ENCODE measurements around the gene SOX6.

DNA sequence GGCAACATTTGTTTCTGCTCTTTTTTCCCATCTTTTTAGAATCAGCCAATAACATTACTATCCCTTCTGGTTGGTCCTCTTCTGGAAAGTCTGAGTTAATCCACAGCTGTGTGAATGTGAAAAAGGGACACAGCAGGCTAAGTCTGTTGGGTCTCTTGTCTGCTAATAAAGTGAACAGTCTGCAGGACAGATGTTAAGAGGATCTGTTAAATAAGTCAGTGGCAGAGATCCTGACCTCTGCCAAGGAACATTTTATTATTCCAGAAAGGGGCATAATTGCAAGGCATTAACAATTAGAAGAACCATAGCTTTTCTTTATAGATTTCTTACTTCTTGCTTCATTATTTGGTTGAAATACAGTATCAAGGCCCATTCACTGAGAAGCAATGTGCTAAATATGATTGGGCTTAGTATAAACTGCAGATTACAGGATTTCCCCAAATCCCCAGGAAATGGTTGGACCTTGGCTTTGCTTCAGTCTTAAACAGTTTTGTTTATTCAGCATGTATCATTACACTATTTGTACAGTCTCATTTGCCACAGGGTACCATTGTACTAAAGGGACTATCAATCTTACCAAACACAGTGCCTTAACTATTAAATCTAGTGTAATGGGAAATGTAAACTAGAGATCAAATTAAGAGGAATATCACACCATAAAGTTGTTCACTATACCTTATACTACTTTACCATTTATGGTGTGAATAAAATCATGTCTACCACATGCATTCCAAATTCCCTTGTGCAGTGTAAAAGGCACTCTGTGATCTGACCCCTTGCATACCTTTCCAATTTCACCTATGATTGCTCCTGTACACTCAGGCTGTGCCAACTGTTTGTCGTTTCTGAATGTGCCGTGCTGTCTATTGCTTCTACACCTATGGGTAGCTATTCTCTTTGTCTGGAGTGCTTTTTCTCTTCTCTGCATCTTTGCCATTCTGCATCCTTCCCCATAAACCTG, 274.0 kb downstream of the SOX6 start:
- TF ChIP-seq CTCF (conservative IDR thresholded peaks at IDR 0.05 in 1 of 2, IDR thresholded peaks at IDR 0.05 in 1 of 2; ENCODE audit: extremely low read depth in 1 of 2, insufficient read depth in 1 of 2, low read depth in 1 of 2, low read length in 2 of 2), result no peak
- no peak for TF ChIP-seq EZH2 (IDR thresholded peaks at IDR 0.05; ENCODE audit: borderline replicate concordance, low read length)

All from mammary epithelial cell (primary cell).